MCF 10A (cell line): ENCODE data around the gene CLEC9A. TPM values are rescaled to one million over a fixed set of nuclear protein-coding genes. Genes with fewer than 3 reads are reported as not detected.

Experiments used
- BruUV-seq: library from RNA; stranded (reverse); fragments of 400-500 nt; replicated peaks from 2 replicates; lab custom pipeline; 2021; lab: Mats Ljungman, UMichigan
- CTCF ChIA-PET: fragments of 300-600 bp; sonication (Branson Sonifier 250); formaldehyde crosslinking; extraction: SDS; loops from one replicate; lab custom pipeline; 2021; ENCODE audit warnings: antibody characterized with exemption, inconsistent platforms; lab: Yijun Ruan, JAX
- POLR2A ChIA-PET: fragments of 300-600, 350-650 bp; sonication (Branson Sonifier 250); formaldehyde crosslinking; extraction: SDS; loops from one replicate; lab custom pipeline; 2020; ENCODE audit warnings: antibody characterized with exemption, inconsistent platforms; lab: Yijun Ruan, JAX
- DNase-seq: peaks from one replicate; pipeline ENCODE4 v3.0.0-alpha.2; 2018; ENCODE audit not compliant: unreplicated experiment
- H3K27ac Mint-ChIP-seq: one replicate; pipeline ENCODE4 v1.8.0; 2022; ENCODE audit warnings: mild to moderate bottlenecking, low read depth, mixed read lengths; ENCODE audit not compliant: unreplicated experiment
- H3K27me3 Mint-ChIP-seq: one replicate; pipeline ENCODE4 v1.8.0; 2022; ENCODE audit warnings: mixed read lengths; ENCODE audit not compliant: insufficient read depth, unreplicated experiment
- H3K36me3 Mint-ChIP-seq: one replicate; pipeline ENCODE4 v1.8.0; 2022; ENCODE audit warnings: mild to moderate bottlenecking, moderate library complexity, mixed read lengths; ENCODE audit not compliant: insufficient read depth, unreplicated experiment
- H3K4me1 Mint-ChIP-seq: one replicate; pipeline ENCODE4 v1.8.0; 2022; ENCODE audit warnings: mixed read lengths; ENCODE audit not compliant: insufficient read depth, unreplicated experiment
- H3K4me3 Mint-ChIP-seq: one replicate; pipeline ENCODE4 v1.8.0; 2022; ENCODE audit warnings: mild to moderate bottlenecking, moderate library complexity, mixed read lengths; ENCODE audit not compliant: unreplicated experiment
- H3K9me3 Mint-ChIP-seq: one replicate; pipeline ENCODE4 v1.8.0; 2022; ENCODE audit warnings: mixed read lengths; ENCODE audit not compliant: unreplicated experiment
- CTCF ChIP-seq: fragments of 200-600 bp; IDR thresholded peaks from one replicate; pipeline ENCODE4 v1.8.0; 2022; ENCODE audit warnings: antibody characterized with exemption, mild to moderate bottlenecking; ENCODE audit not compliant: unreplicated experiment
- intact Hi-C: fragments of 100-400 bp; cut with micrococcal nuclease; formaldehyde crosslinking; loops from 2 replicates; pipeline ENCODE4 v1.14.1; 2022
- total RNA-seq: library from RNA; stranded (reverse); gene quantifications from 2 replicates; pipeline ENCODE4 v1.2.3, GENCODE V29; 2022

Gene CLEC9A
- total RNA-seq, 1 experiment from 2014 or later, result not detected

- H3K36me3 Mint-ChIP-seq, result no peaks in the 10 kb centered on the region
- no peaks in the 10 kb centered on the region for H3K9me3 Mint-ChIP-seq
- H3K4me1 Mint-ChIP-seq, result no peaks in the 10 kb centered on the region
- TF ChIP-seq CTCF, result no peak
- no peak for DNase-seq
- intact Hi-C loops, result no loop called here
- H3K27me3 Mint-ChIP-seq, result no peaks in the 10 kb centered on the region
- no peak overlapping the region for H3K4me3 Mint-ChIP-seq
- H3K27ac Mint-ChIP-seq, result no peak overlapping the region
- BruUV-seq, result no TSS peak
- ChIA-PET CTCF (interaction anchor here (0.6 to 2.2 kb wide), 3 partner anchors 15 to 285 kb away, joined by 4 to 10 read pairs (median 4); no protein-coding TSS in a partner anchor), POLR2A (no interaction called here)
Observed at GRCh38 chr12:10115311-10115710, 84.8 kb downstream of the CLEC9A start.

Other genes with a start within 250 kb of the CLEC9A start
- gene KLRF1, start 203.2 kb upstream of the CLEC9A start, total RNA-seq, result not detected in 2 replicates
- 1.8 and 2.2 TPM in 2 replicates for gene CLEC2B, start 161.3 kb upstream of the CLEC9A start, total RNA-seq
- not detected in 2 replicates for gene KLRF2, start 149.2 kb upstream of the CLEC9A start, total RNA-seq
- not detected in 2 replicates for gene CLEC2A, start 98.3 kb upstream of the CLEC9A start, total RNA-seq
- gene CLEC12A, start 59.3 kb upstream of the CLEC9A start, total RNA-seq, result not detected in 2 replicates
- not detected in 2 replicates for gene CLEC1B, start 31.6 kb upstream of the CLEC9A start, total RNA-seq
- not detected in 2 replicates for gene CLEC12B, start 20.1 kb upstream of the CLEC9A start, total RNA-seq
- gene CLEC1A, start 68.3 kb downstream of the CLEC9A start, total RNA-seq, result not detected in 2 replicates
- gene CLEC7A, start 99.5 kb downstream of the CLEC9A start, total RNA-seq, result not detected in 2 replicates
- 0.25 TPM in 1 of 2 replicates, not detected in the other for gene OLR1, start 141.4 kb downstream of the CLEC9A start, total RNA-seq
- not detected in 2 replicates for gene TMEM52B, start 148.3 kb downstream of the CLEC9A start, total RNA-seq
- 19.7 and 28.1 TPM in 2 replicates for gene GABARAPL1, start 182.2 kb downstream of the CLEC9A start, total RNA-seq